ENCODE data around the gene MYO16.

MYO16 gene

DNA sequence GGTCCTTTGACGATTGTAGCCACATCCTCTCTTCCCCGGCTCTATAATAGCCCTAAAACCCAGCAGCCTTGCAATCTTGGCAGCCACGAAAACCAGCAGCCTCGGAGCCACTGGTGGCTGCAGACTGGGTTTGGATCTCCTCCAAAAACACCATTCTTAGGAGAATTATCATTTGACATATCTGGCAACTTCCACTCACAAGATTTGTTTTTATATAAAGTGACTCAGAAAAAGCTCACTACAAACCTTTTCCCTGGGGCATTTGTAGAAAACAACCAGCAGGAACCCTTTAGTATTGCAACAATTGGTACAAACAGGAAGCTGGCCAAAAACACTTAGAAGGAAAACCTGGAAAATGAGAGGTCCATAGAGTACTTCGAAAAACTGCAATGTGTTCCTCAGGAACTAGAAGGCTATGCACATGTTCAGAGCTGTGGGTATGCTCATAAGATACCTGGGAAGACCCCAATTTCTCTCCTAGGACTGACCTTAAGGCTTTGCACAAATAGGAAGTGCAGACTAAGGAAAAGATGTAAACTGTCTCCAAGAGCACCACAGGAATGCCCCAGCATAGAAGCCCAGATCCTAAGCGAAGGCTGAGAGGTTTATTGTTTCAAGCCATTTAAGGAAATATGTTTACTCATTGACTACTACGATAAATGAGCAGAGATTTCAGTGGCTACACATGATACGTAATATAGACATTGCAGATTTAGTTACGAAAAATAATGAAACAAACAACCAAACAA is 71.2 kb downstream of the MYO16 start:
- H3K4me3 Mint-ChIP-seq: no peak overlapping the region
- H3K36me3 Mint-ChIP-seq (ENCODE audit: low read depth): peaks cover 8% of the 10 kb centered on the region
- H3K27me3 Mint-ChIP-seq (ENCODE audit: low read depth, poor library complexity): no peaks in the 10 kb centered on the region
- no peak for DNase-seq
- peaks cover 16% of the 10 kb centered on the region for H3K9me3 Mint-ChIP-seq
- H3K4me1 Mint-ChIP-seq: no peaks in the 10 kb centered on the region
- H3K27ac Mint-ChIP-seq: no peak overlapping the region
- TF ChIP-seq, protein P1, sequence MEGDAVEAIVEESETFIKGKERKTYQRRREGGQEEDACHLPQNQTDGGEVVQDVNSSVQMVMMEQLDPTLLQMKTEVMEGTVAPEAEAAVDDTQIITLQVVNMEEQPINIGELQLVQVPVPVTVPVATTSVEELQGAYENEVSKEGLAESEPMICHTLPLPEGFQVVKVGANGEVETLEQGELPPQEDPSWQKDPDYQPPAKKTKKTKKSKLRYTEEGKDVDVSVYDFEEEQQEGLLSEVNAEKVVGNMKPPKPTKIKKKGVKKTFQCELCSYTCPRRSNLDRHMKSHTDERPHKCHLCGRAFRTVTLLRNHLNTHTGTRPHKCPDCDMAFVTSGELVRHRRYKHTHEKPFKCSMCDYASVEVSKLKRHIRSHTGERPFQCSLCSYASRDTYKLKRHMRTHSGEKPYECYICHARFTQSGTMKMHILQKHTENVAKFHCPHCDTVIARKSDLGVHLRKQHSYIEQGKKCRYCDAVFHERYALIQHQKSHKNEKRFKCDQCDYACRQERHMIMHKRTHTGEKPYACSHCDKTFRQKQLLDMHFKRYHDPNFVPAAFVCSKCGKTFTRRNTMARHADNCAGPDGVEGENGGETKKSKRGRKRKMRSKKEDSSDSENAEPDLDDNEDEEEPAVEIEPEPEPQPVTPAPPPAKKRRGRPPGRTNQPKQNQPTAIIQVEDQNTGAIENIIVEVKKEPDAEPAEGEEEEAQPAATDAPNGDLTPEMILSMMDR (IDR thresholded peaks at IDR 0.05): no peak

DNA sequence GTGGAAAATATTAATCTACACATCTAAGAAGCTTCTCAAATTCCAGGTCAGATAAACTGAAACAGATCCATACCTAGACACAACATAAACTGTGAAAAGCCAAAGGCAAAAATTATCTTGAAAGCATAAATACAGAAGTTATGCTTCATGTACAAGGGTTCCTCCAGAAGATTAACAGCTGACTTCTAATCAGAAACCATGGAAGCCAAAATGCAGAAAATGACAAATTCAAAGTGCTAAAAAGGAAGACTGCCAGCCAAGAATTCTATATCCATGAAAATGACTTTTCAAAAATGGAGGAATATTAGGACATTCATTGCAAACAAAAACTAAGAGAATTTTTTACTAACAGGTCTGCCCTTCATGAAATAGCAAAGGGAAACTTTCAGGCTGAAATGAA is 72.8 kb downstream of the MYO16 start:
- TF ChIP-seq, protein P1 (IDR thresholded peaks at IDR 0.05): no peak
- Mint-ChIP-seq H3K36me3 (ENCODE audit: low read depth) (peaks cover 8% of the 10 kb centered on the region), H3K27ac (no peak overlapping the region), H3K9me3 (peaks cover 16% of the 10 kb centered on the region), H3K27me3 (ENCODE audit: low read depth, poor library complexity) (no peaks in the 10 kb centered on the region), H3K4me3 (no peak overlapping the region), H3K4me1 (peaks cover 3% of the 10 kb centered on the region)
- no peak for DNase-seq

DNA sequence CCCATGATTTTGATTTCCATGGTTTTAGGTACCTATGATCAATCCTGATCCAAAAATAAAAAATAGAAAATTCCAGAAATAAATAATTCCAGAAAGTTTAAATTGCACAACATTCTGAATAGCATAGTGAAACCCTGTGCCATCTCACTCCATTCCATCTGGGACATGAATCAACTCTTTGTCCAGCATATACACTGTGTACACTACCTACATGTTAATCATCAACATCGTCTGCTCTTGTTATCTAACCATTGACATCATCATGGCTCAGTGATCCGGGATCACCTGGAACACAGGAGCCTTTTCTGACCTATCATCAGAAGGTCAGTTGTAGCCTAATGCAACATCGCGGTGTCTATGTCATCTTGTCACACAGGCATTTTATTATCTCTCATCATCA is 75.6 kb downstream of the MYO16 start:
- no peak for DNase-seq
- Mint-ChIP-seq H3K9me3 (peaks cover 16% of the 10 kb centered on the region), H3K27me3 (ENCODE audit: low read depth, poor library complexity) (no peaks in the 10 kb centered on the region), H3K4me1 (peaks cover 8% of the 10 kb centered on the region), H3K36me3 (ENCODE audit: low read depth) (peaks cover 8% of the 10 kb centered on the region), H3K4me3 (no peak overlapping the region), H3K27ac (no peak overlapping the region)
- TF ChIP-seq, protein P1 (IDR thresholded peaks at IDR 0.05): no peak

DNA sequence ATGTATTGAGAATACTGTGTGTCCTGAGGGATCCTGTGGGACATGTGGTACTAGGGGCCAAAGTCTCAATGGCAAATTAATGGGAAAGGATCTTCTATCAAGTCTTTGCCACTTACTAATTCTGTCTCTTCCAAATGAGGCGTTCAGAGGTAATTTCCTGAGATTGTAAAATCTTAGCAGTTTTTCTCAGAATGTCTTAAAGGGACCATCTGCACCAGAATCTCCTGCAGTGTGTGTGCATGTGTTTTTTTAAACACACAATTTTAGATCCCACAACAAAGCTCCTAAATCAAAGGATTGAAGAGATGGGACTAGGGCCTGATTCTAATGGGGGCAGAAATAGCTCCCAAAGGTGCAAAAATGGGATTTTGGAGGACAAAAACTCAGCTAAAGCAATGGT is 78.2 kb downstream of the MYO16 start:
- no peak overlapping the region for H3K27ac Mint-ChIP-seq
- TF ChIP-seq, protein P1 (IDR thresholded peaks at IDR 0.05): no peak
- no peaks in the 10 kb centered on the region for H3K27me3 Mint-ChIP-seq (ENCODE audit: low read depth, poor library complexity)
- H3K9me3 Mint-ChIP-seq: no peaks in the 10 kb centered on the region
- H3K4me3 Mint-ChIP-seq: no peak overlapping the region
- H3K36me3 Mint-ChIP-seq (ENCODE audit: low read depth): no peaks in the 10 kb centered on the region
- no peak for DNase-seq
- H3K4me1 Mint-ChIP-seq: peaks cover 8% of the 10 kb centered on the region

DNA sequence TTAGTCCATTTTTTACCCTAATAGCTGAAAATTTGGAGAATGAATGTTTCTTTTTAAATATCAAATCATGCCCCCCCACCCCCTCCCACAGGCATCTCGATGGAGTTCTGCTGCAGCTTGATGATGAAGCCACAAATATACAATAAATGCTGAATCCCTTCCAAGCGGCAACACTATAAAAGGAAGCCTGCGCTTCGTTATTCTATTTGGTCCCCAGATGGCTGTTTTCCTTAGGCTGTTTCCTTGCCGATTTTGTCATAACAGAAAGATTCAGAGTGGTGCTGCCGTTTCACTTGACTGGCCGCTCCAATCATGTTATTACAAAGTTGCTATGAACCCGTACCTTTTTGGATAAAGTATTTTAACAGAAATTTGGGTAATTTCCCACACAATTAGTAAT is 79.5 kb downstream of the MYO16 start:
- DNase-seq: no peak
- H3K36me3 Mint-ChIP-seq (ENCODE audit: low read depth): no peaks in the 10 kb centered on the region
- TF ChIP-seq, protein P1 (IDR thresholded peaks at IDR 0.05): no peak
- peaks cover 8% of the 10 kb centered on the region for H3K4me1 Mint-ChIP-seq
- no peak overlapping the region for H3K4me3 Mint-ChIP-seq
- H3K9me3 Mint-ChIP-seq: no peaks in the 10 kb centered on the region
- H3K27me3 Mint-ChIP-seq (ENCODE audit: low read depth, poor library complexity): no peaks in the 10 kb centered on the region
- no peak overlapping the region for H3K27ac Mint-ChIP-seq

DNA sequence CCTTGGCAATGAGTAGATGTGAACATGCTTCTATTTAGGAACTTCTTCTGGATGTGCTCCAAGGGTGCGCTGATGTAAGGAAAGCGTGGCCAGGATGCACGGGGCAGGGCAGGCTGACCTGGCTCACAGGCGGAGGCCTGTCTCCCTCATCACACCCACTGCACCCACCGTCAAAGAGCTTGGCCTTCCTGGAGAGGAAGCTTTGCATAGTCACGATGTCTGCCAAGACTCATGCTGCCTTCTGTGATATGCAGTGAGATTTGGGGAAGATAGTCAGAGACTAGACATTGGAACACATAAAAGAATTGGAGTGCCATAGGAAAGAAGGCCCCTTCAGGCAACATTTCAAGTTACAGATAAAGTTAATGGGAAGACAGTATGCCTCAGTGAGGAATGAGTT is 82.0 kb downstream of the MYO16 start:
- TF ChIP-seq, protein P1 (IDR thresholded peaks at IDR 0.05): no peak
- Mint-ChIP-seq H3K4me3 (no peak overlapping the region), H3K36me3 (ENCODE audit: low read depth) (no peaks in the 10 kb centered on the region), H3K4me1 (peaks cover 8% of the 10 kb centered on the region), H3K9me3 (no peaks in the 10 kb centered on the region), H3K27ac (no peak overlapping the region), H3K27me3 (ENCODE audit: low read depth, poor library complexity) (peaks cover 4% of the 10 kb centered on the region)
- DNase-seq: no peak

Data from nephron progenitor cell (in vitro differentiated cells).